Gastrocnemius medialis (tissue), 4 donors: Measurements from ENCODE around the gene MALRD1.

ENCODE experiments used
- CTCF ChIP-seq, 5 experiments: fragments of 450-650 bp in 3 of 5; fragments of 200-600 bp in 2 of 5; sonication (generic) in 2 of 5; IDR thresholded peaks in 4 of 5; conservative IDR thresholded peaks in 1 of 5; 1 replicate in 4 of 5; 2 replicates in 1 of 5; pipeline ENCODE4 v1.5.1; 2016 to 2019; ENCODE audit warnings: antibody characterized with exemption in 5 of 5, mild to moderate bottlenecking in 3 of 5, moderate library complexity in 3 of 5
- POLR2A ChIP-seq, 2 donors: fragments of 450-650 bp; IDR thresholded peaks; one replicate each; pipeline ENCODE4 v1.6.1; 2017; ENCODE audit warnings: antibody characterized with exemption in 2 of 2, mild to moderate bottlenecking in 2 of 2, moderate library complexity in 2 of 2

GRCh38 chr10:19782430-19783089 is 734.0 kb downstream of the MALRD1 start:
- TF ChIP-seq CTCF (IDR thresholded peaks at IDR 0.05 in 4 of 5, conservative IDR thresholded peaks at IDR 0.05 in 1 of 5) (no peak), POLR2A (IDR thresholded peaks at IDR 0.05) (no peak)
